Mammary microvascular endothelial cell (primary cell): ENCODE results near the gene SERINC5. TPM values are rescaled to one million over a fixed set of nuclear protein-coding genes. Genes with fewer than 3 reads are reported as not detected.

ENCODE experiments used
- total RNA-seq: library from RNA; depleted of rRNA; stranded (reverse); fragments of >200 nt; gene quantifications from 2 replicates; pipeline ENCODE4 v1.2.3, GENCODE V29; 2015

SERINC5 gene
- 3.9 and 5.0 TPM in 2 replicates for total RNA-seq

GRCh38 chr5:80255811-80256712 is at the start of gene SERINC5:
SERINC5 (minus strand) TSS chr5:80256048; CDS start chr5:80255922, 126 bp downstream.

Other genes starting within 250 kb of the SERINC5 start
- gene THBS4, start 220.7 kb downstream of the SERINC5 start, total RNA-seq = not detected in 2 replicates
- gene SPZ1, start 64.0 kb upstream of the SERINC5 start, total RNA-seq = not detected in 2 replicates
- 14.7 and 21.6 TPM in 2 replicates for gene ZFYVE16, start 152.0 kb upstream of the SERINC5 start, total RNA-seq
- 0.87 and 3.5 TPM in 2 replicates for gene FAM151B, start 232.1 kb upstream of the SERINC5 start, total RNA-seq